Skeletal muscle satellite cell (primary cell): ENCODE measurements around the gene STRA6.

Experiments used
- H3K27me3 ChIP-seq: 2 replicates; pipeline ENCODE4 v1.7.0; 2013; ENCODE audit warnings: low read length; ENCODE audit not compliant: control insufficient read depth, insufficient read depth
- H3K36me3 ChIP-seq: 2 replicates; pipeline ENCODE4 v1.7.0; 2013; ENCODE audit warnings: mild to moderate bottlenecking, control low read depth, low read length; ENCODE audit not compliant: insufficient read depth
- H3K4me1 ChIP-seq: 2 replicates; pipeline ENCODE4 v1.7.0; 2013; ENCODE audit warnings: low read length; ENCODE audit not compliant: control insufficient read depth, insufficient read depth
- H3K4me2 ChIP-seq: 2 replicates; pipeline ENCODE4 v1.7.0; 2013; ENCODE audit warnings: mild to moderate bottlenecking, low read length
- H3K4me3 ChIP-seq: 2 replicates; pipeline ENCODE4 v1.7.0; 2013; ENCODE audit warnings: low read length
- H3K9ac ChIP-seq: 2 replicates; pipeline ENCODE4 v1.7.0; 2013; ENCODE audit warnings: mild to moderate bottlenecking, low read depth, low read length, moderate library complexity
- H3K9me3 ChIP-seq: replicated peaks from 2 replicates; pipeline ENCODE4 v1.7.0; 2013; ENCODE audit warnings: mild to moderate bottlenecking, control low read depth, low read length

STRA6 gene

GRCh38 chr15:74240002-74240568, 37.5 kb upstream of the STRA6 start:
- Histone ChIP-seq H3K4me3 (no peak overlapping the region), H3K27me3 (peaks cover 5% of the 10 kb centered on the region), H3K9ac (no peak overlapping the region), H3K9me3 (no peaks in the 10 kb centered on the region), H3K4me1 (peaks cover 37% of the 10 kb centered on the region), H3K4me2 (peak overlapping the region; percentile 3), H3K36me3 (no peaks in the 10 kb centered on the region)

DNA sequence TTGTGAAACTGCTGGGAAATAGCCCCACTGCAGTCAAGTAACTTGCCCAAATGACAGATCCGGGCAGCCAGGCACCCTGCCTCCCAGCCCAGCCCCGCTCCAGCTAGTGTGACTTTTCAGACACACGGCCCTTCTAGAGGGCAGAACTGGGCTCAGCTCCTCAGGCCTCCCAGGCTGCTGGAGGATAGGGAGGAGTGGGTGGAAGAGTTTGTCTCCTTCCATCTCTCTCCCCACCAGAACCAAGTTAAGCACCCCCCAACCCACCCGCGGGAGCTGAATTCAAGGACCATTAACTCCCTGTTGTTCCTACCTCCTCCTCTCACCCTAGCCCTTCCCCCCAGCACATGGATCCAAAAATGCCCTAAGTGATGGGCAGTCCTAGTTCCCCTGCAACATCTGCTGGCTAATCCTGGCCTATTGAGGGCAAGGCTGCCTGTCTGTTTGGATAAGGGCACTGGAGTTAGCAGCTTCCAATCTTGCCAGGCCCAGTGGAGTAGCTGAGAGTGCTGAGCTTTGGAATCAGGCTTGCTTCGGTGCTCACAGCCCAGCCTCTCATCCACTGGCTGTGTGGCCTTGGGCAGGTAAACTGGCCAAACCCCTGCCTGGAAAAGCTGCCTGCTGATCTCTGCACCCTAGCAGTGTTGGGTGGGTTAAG, 36.6 kb upstream of the STRA6 start:
- no peaks in the 10 kb centered on the region for H3K9me3 ChIP-seq
- H3K4me3 ChIP-seq: no peak overlapping the region
- no peak overlapping the region for H3K4me2 ChIP-seq
- no peaks in the 10 kb centered on the region for H3K27me3 ChIP-seq
- H3K36me3 ChIP-seq: no peaks in the 10 kb centered on the region
- H3K4me1 ChIP-seq: peaks cover 37% of the 10 kb centered on the region
- H3K9ac ChIP-seq: no peak overlapping the region

DNA sequence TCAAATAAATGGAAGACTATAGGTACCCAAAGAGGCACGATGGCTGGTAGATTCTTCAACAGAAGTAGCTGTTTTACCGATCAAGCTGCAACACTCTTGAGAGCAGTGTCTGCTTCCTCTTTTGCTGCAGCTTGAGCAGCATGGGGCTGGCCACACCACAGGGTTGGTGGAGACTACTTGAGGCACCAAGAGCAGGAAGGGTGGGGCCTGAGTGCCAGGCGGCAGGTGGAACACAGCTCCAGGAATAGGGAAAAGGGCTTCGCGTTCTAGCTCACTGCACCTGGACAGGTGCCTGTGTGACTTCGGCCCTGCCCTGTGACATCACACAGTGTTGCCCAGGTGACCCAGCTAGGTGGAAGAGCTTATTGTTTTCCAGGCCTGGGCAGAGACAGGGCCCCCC, 33.4 kb upstream of the STRA6 start, which contains the start of gene CCDC33:
Gene CCDC33, plus strand, starts transcription at position 365 of the 400 bp plus-strand sequence. CDS start 394 bp downstream, outside the sequence.
- H3K9me3 ChIP-seq: no peaks in the 10 kb centered on the region
- no peak within 1 kb of the TSS for H3K4me2 ChIP-seq
- H3K4me3 ChIP-seq: no peak within 1 kb of the TSS
- peaks cover 16% of the 10 kb centered on the region for H3K27me3 ChIP-seq
- H3K4me1 ChIP-seq: peaks cover 27% of the 10 kb centered on the region
- H3K9ac ChIP-seq: no peak within 1 kb of the TSS
- no peaks in the 10 kb centered on the region for H3K36me3 ChIP-seq

- Histone ChIP-seq H3K27me3 (peaks cover 30% of the 10 kb centered on the region), H3K4me3 (no peak overlapping the region), H3K9ac (no peak overlapping the region), H3K9me3 (no peaks in the 10 kb centered on the region), H3K4me1 (peaks cover 13% of the 10 kb centered on the region), H3K36me3 (no peaks in the 10 kb centered on the region), H3K4me2 (no peak overlapping the region)
Measured at GRCh38 chr15:74234598-74234875, 31.9 kb upstream of the STRA6 start.

DNA sequence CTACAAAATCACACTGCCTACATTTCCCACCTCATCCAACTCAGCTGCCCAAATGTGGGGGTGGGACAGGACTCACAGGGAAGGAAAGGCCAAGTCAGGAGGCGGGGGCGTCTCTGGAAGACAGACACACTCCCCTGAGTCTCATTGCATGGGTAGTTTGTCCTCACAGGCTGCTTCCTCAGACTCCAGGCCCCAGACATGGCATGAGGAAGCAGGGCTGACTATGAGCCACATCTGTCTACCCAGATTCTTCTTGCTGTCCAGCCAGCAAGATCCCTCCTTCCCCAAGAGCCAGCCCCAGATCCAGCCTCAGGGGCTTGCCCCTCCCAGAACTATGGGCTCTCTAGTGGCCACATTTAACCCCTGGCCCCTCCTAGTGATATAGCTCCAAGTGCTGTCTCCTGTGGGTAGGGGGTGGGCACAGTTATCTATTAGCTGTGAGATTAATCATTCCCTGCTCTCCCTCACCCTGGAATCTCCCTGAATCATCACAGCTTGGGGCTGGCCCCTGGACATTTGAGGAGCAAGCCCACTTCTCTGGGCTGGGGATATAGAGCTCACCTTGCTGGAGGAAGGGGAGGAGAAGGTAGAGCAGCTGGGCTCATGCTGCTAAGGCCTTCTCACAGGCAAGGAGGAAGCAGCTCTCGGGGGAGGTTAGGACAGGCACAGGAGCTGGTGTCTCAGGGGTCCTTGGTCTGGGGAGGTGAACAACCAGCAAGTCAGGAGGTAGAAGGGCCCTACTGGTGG, 31.4 kb upstream of the STRA6 start:
- Histone ChIP-seq H3K36me3 (no peaks in the 10 kb centered on the region), H3K4me2 (no peak overlapping the region), H3K27me3 (peaks cover 32% of the 10 kb centered on the region), H3K9ac (no peak overlapping the region), H3K4me1 (peaks cover 8% of the 10 kb centered on the region), H3K9me3 (no peaks in the 10 kb centered on the region), H3K4me3 (no peak overlapping the region)

DNA sequence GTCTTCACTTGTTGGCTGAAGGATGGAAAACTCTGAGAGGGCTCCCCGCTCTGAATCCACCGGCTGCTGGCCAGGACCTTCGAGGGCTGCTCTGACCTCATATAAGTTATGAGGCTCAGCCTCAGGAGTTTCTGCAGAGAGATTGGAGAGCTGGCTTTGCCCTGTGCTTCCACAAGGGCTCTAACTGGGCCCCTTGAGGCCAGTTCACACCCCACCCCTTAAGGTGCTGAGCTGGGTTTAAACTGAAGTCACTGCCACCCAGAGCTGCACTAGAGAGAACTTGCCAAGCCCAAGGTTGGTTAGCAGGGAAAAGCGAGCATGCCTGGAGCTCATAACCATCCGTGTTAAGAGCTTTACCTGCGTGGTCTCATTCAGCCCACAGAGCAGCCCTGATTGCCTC, 30.8 kb upstream of the STRA6 start:
- H3K4me1 ChIP-seq: peaks cover 2% of the 10 kb centered on the region
- H3K4me2 ChIP-seq: no peak overlapping the region
- H3K4me3 ChIP-seq: no peak overlapping the region
- H3K9me3 ChIP-seq: no peaks in the 10 kb centered on the region
- peaks cover 37% of the 10 kb centered on the region for H3K27me3 ChIP-seq
- H3K36me3 ChIP-seq: no peaks in the 10 kb centered on the region
- no peak overlapping the region for H3K9ac ChIP-seq

- no peaks in the 10 kb centered on the region for H3K36me3 ChIP-seq
- H3K4me1 ChIP-seq: peaks cover 2% of the 10 kb centered on the region
- H3K27me3 ChIP-seq: peaks cover 51% of the 10 kb centered on the region
- no peak overlapping the region for H3K4me3 ChIP-seq
- H3K9me3 ChIP-seq: no peaks in the 10 kb centered on the region
- no peak overlapping the region for H3K9ac ChIP-seq
- H3K4me2 ChIP-seq: no peak overlapping the region
Measured at GRCh38 chr15:74231475-74231874, 28.9 kb upstream of the STRA6 start.

DNA sequence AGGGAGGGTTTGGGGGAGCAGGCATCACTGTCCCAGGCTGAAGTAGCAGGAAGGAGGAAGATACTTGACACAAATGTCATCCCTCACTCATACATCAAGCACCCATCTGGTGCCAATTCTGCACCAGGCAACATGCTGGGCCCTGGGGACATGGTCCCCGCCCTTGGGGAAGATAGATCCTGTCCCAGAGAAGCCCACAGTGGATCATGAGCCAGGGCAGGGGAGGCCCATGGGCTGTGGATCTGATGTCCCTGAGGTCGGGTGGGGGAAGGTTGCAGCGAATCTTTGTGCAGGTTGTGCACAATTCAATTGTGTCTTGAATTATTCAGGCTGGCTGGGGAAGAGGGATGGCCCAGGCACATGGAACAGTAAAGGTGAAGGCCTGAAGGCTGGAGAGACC, 27.1 kb upstream of the STRA6 start:
- Histone ChIP-seq H3K4me1 (peaks cover 2% of the 10 kb centered on the region), H3K9ac (no peak overlapping the region), H3K4me3 (no peak overlapping the region), H3K36me3 (no peaks in the 10 kb centered on the region), H3K9me3 (no peaks in the 10 kb centered on the region), H3K27me3 (peaks cover 59% of the 10 kb centered on the region), H3K4me2 (no peak overlapping the region)

DNA sequence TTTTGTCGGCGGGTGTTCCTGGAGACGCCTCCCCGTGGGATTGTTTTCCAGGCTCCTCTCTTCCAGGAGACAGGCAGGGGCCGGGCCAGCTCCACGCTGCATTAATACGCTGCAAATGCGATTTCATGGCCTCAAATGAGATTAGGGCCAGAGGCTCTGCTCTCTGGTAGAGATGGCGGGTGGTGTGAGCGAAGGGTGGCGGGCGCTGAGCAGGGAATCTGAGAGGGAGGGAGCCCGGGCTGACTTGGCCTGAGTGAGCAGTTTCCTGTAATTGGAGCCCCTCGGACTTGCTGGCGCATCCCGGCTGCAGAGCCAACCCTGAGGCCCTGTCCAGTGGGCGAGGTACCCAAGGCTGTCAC, 26.1 kb upstream of the STRA6 start:
- peaks cover 1% of the 10 kb centered on the region for H3K4me1 ChIP-seq
- H3K9me3 ChIP-seq: no peaks in the 10 kb centered on the region
- H3K9ac ChIP-seq: no peak overlapping the region
- no peaks in the 10 kb centered on the region for H3K36me3 ChIP-seq
- H3K4me3 ChIP-seq: no peak overlapping the region
- peaks cover 63% of the 10 kb centered on the region for H3K27me3 ChIP-seq
- H3K4me2 ChIP-seq: no peak overlapping the region

GRCh38 chr15:74227968-74228722, 25.6 kb upstream of the STRA6 start:
- H3K36me3 ChIP-seq: no peaks in the 10 kb centered on the region
- H3K27me3 ChIP-seq: peaks cover 63% of the 10 kb centered on the region
- no peaks in the 10 kb centered on the region for H3K4me1 ChIP-seq
- no peak overlapping the region for H3K4me2 ChIP-seq
- no peak overlapping the region for H3K4me3 ChIP-seq
- no peaks in the 10 kb centered on the region for H3K9me3 ChIP-seq
- H3K9ac ChIP-seq: no peak overlapping the region

DNA sequence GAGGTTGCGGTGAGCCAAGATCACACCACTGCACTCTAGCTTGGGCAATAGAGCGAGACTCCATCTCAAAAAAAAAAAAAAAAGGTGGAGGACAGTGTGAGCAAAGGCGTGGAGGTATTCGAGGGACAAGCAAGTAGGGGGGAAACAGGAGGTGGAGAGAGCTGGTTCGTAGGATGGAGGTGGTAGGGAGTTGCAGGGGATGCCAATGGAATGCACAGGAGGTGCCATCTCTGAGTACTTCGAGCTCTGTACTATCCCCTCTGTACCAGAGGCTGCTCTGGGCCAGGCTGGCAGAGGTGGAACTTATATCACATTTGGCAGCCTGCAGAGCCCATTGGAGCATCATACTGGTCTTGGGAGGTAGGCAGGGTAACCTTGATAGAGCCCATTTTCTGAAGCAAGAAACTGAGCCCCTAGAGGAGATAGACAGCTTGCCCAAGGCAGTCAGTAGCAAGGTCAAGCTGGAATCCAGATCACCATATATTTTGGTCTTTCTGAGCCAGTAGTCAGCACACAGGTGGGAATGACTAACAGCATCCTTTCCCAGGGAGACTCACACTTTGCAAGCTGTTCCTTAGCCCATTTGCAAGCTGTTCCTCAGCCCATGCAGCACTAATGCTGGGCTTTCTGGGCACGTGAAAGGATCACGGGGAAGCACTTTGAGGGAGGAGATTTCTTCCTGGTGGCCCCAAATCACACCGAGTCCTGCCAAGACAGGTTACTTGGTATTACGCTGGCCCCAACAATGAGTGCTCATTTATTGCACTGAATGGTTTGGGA, 24.4 kb upstream of the STRA6 start:
- H3K4me2 ChIP-seq: no peak overlapping the region
- no peak overlapping the region for H3K9ac ChIP-seq
- no peaks in the 10 kb centered on the region for H3K36me3 ChIP-seq
- H3K27me3 ChIP-seq: peaks cover 61% of the 10 kb centered on the region
- H3K9me3 ChIP-seq: no peaks in the 10 kb centered on the region
- no peaks in the 10 kb centered on the region for H3K4me1 ChIP-seq
- no peak overlapping the region for H3K4me3 ChIP-seq
